GM12873 (cell line): ENCODE data around the gene NOS1AP.

Experiments used
- CTCF ChIP-seq: IDR thresholded peaks from 2 replicates; pipeline ENCODE4 v1.5.1; 2012; ENCODE audit warnings: low read depth, mild to moderate bottlenecking, moderate library complexity, low read length, control low read depth; ENCODE audit not compliant: insufficient read depth; ENCODE audit errors: missing control alignments

NOS1AP gene

GRCh38 chr1:162081316-162081715, 11.8 kb downstream of the NOS1AP start:
- no peak for TF ChIP-seq CTCF

DNA sequence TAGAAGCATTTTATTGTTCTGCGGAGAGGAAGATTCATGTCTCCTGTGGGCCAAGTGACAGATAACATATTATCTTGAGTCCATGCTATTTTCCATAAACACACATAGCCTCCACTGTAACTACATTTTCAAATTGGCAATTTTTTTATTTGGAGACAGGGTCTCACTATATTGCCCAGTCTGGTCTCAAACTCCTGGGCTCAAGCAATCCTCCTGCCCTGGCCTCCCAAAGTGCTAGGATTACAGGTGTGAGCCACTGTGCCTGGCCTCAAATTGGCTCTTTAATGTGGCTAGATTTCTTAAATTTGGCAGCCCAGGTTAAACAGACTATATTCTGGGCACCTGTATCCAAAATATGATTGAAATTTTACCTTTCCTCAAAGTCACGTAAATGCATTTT, 13.8 kb downstream of the NOS1AP start:
- TF ChIP-seq CTCF = no peak

DNA sequence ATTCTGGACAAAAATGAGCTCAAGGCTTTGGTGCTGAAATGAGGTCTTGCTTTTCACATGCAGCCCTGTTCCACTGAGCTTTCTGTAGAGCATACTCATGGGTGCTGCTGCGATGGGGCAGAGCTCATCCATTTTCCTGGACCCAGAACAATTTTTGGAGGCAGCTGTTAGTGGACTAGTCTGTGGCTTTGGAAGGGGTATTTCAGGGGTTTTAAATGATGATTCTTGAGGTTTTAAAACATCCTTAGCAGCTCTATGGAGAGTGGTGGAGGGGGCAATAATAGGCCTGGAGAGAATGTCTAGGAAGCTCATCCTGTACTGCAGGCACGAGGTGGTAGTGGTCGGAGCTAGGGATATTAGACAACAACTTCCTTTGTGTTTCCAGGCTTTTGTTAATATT, 16.5 kb downstream of the NOS1AP start:
- no peak for TF ChIP-seq CTCF

DNA sequence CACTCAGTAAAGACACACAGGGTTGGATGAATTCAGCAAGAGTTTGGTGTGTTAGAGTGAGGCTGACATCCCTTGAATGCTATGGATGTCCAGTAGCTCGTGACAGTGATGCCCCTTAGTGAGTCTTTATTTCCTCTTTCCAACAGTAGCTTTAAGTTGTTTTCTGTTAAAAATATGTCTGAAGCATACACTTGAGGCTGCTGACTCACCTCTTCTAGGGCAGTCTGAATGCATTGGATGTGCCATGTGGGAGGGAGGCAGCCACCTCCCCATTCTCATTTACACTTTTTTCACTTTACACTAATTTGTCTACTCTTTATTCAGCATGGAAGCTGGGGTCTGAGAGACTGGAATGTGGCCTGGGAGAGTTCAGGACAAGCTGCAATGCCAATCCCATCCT, 17.6 kb downstream of the NOS1AP start:
- no peak for TF ChIP-seq CTCF

DNA sequence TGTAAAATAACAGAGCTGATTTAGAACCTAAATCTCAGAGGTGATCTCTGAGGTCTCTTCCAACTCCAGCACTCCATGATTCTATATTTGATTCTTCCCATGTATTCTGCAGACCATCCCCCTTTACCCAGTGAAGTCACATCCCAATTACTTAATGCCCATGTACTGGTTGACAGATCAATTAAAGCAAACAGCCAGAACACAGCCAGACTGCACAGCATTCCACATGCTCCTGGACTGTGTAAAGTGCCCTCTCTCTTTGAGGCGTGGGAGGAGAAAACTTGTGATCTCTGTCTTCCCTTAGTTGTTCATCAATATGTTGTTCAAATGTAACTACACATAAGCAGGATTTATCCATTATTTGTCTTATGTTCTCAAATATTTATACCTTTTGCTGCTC, 18.1 kb downstream of the NOS1AP start:
- TF ChIP-seq CTCF = no peak

DNA sequence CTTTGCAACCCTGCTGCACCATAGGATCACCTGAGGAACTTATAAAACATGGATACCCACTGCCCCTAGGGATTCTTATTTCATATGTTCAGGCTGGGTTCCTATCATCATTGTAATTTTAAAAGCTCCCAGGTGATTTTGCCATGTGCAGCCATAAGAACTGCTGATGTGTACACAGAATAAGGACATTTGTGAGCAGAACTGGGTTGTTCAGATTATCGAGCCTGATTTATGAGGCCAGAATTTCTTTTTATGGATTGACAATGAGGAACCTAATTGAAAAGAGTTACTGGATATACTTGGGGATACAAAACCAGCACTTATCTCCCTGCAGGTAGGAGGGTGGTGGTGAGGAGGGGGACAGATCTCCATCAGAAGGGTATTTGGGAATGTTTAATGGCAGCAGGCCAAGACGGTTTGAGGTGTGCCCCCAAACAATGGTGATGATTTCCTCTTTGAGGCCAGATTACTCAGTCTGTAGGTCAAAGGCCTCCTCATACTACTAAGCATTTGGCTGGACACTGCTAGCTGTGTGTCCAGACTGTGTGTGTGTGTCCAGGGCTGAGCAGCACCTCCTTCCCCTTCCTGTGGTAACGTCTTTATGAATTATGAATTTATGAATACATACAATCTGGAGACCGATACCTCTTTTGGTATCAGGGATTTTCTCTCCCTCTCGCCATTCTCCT, 18.9 kb downstream of the NOS1AP start:
- no peak for TF ChIP-seq CTCF

DNA sequence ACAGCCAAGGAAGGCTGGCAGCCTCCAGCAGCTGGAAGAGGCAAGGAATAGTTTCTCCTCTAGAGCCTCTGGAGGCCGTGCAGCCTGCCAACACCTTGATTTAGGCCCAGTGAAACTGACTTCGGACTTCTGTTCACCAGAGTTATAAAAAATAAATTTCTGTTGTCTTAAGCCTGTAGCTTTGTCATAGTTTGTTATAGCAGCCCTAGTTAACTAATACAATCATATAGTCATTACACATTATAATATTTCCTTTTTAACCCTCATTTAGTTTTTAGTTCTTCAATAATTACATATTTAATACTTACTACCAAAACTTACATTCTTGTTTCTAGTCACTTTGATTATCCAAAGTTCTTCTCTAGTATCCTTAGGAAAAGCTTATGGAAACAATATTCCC, 20.3 kb downstream of the NOS1AP start:
- TF ChIP-seq CTCF = no peak
